GM19463 (cell line): ENCODE measurements around the gene ZFR2.

Experiments
- ATAC-seq: cut with Tn5 transposase; IDR thresholded peaks from one replicate; pipeline ENCODE4 v1.9.1; 2021; ENCODE audit warnings: mild to moderate bottlenecking, moderate library complexity; ENCODE audit not compliant: unreplicated experiment

Gene ZFR2

GRCh38 chr19:3792114-3792513 is 76.7 kb downstream of the ZFR2 start:
- no peak for ATAC-seq

DNA sequence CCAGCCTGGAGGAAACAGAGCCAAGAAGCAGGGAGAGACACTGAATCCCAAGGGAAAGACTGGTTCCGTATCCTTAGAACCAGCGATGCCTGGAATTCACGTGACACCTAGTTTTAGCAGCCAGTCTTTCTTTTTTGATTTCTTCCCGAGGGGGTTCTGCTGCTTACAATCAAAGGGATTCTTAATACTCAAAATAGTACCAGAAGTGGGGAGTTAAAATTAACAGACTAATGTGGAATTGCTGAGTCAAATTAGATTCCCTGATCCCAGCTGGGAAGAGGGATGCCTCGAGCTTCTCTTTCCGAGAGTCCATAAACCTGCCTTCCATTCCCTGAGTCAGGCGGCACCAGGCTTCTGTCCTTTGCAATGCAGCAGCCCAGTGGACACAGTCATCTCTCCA is 77.9 kb downstream of the ZFR2 start:
- ATAC-seq = no peak

GRCh38 chr19:3790209-3790734 is 78.6 kb downstream of the ZFR2 start:
- ATAC-seq = no peak

GRCh38 chr19:3788996-3789778 is 79.7 kb downstream of the ZFR2 start:
- ATAC-seq = no peak

DNA sequence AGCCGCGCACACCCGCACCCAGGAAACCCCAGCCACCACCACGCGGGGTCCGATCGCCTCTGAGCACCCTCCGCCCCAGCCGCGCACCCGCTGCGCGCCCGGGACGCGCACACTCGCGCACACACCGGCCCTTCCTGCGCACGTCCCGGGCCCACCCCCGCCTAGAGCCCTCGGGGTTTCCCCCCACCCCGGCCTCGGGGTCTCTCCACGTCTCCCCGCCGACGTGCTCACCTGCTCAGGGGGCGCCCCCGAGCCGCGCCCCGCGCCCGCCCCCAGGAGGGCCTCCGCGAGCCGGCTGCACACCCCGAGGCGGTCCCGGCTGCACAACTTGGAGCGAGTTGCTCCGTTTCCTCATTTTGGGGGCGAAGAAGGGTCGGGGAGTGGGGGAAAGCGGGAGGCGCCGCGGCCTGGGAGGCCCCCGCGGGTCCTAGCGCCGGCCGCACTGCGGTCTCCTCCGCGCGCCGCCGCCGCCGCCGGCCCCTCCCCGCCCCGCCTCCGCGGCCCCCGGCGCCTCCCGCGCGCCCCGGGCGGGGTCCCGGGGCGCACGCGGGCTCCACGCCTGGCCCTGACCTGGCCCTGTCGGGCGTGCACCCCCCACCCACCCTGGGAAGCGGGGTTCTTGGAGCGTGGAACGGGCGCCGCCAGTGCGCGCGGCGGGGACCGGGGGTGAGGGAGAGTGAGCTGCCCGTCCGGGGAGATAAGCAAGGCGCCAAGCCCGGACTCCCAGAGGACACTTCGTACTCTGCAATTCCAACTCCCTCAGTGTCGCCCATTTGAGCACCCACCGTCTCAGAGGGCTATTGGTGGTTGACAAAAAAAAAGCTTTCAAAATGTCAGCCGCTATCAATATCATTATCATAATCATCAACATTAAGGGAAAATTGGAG is 82.7 kb downstream of the ZFR2 start, which contains the start of gene MATK:
Gene MATK (minus strand): TSS at position 444 of the 887 bp plus-strand sequence. CDS start 1,246 bp downstream, outside the sequence.
- ATAC-seq = no peak

GRCh38 chr19:3785451-3785937 is 83.3 kb downstream of the ZFR2 start:
- ATAC-seq = no peak

GRCh38 chr19:3784607-3785450 is 84.0 kb downstream of the ZFR2 start:
- no peak for ATAC-seq

DNA sequence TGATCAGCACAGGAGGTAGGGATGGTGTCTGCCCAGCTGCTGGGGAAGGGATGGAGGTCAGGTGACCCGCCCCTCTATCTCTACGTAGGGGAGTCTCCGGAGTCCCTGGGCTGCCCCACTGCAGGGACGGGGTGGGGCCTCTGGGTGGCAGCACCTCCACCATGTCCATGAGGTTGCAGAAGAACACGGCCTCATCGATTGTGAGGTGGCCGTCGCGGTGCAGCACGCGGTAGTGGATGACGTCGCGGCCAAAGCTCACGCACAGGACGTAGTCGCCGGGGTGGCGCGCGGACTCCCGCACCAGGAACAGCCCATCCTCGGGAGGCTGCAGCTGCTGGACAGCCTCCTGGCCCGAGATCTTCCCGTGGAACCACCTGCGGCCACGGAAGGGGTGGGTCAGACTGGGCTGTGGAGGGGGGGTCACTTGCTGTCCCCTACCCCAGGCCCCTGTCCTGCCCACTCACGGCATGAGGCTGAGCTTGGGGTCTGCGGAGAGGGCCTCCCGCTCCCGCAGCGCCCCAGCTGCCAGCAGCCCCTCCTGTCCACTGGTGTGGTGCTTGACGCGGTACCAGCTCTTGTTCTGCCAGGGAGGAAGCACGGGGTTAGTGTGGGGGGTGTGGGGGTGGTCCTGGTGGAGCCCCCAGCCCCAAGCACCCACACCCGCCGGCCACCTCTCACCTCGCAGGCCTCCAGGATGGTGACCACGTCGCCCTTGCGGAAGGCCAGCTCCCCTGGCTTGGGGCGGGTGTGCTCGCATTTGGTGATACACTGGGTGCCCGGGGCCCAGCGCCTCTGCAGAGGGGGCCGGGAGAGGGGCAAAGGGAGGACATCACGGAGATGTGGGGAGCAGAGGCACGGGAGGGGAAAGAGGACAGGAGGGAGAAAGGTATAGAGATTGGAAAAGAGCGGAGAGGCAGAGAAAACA is 84.9 kb downstream of the ZFR2 start:
- no peak for ATAC-seq

DNA sequence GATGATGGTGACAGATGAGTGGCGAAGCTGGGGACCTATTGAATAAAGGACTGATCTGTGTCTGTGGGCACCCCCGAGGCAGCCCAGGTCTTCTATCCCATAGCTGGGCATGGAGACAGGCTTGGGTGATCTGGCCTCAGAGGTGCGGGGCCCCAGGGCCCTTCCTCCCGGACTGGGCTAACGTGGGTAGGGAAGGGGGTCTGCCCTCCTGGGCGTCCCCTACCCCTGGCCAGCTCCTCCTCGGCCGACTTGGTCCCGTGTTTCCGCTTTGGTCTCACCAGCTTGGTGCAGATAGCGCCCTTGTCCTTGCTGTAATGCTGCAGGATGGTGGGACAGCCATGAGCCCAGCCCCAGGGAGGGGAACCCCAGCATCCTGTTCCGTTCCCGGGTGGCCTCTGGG is 85.9 kb downstream of the ZFR2 start:
- ATAC-seq = no peak

DNA sequence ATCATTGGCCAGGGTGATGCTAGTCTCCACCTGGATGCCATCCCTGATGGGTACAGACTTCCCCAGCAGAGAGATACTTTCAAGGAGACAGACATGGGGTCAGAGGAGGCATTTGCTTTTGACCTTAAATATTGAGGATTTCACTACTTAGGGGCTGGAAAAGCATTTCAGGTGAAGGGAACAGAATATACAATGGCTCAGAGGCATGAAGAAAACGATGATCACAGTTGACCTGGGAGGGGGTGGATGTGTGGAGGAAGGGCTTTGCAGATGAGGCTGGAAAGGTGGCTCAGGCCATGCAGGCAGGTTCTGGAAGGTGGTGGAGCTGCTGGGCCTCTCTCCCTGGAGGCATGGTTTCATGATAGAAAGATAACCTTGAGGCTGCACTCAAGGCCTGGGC is 86.5 kb downstream of the ZFR2 start:
- no peak for ATAC-seq

DNA sequence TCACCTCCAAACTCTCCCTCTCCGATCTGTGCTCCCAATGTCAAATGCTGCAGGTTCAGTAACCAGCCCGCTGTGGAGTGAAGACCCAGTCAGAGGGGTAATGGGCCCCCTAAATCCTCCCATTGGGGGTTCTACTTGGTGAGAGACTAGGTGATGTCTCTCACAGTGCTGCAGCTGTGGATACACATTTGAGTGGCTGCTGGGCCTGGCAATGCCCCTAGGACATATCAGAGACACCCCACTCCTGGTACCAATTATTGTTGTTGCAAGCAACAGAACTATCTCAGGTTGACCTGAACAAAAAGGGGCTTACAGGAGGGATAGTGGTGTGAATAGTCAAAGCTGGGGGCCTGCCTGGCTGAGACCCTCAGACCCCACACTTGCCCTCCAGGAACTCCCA is 87.2 kb downstream of the ZFR2 start:
- no peak for ATAC-seq

GRCh38 chr19:3780786-3781304 is 88.0 kb downstream of the ZFR2 start:
- ATAC-seq = no peak

GRCh38 chr19:3778899-3779723 is 89.7 kb downstream of the ZFR2 start:
- ATAC-seq = no peak

- no peak for ATAC-seq
These were observed 90.6 kb downstream of the ZFR2 start for GRCh38 chr19:3778104-3778867.

DNA sequence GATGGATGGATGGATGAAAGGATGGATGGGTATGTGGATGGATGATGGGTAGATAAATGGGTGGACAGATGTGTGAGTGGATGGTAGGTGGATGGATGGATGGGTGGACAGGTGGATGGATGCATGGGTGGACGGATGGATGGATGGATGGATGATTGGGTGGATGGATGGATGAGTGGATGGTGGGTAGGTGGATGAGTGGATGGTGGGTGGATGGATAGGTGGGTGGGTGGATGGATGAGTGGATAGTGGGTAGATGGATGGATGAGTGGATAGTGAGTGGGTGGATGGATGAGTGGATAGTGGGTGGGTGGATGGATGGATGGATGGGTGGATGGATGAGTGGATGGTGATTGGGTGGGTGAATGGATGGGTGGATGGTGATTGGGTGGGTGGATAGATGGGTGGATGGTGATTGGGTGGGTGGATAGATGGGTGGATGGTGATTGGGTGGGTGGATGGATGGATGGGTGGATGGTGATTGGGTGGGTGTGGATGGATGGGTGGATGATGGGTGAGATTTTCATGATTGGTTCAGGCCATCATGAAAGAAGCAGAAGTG is 92.3 kb downstream of the ZFR2 start:
- no peak for ATAC-seq

- ATAC-seq = no peak
These were observed 93.0 kb downstream of the ZFR2 start for GRCh38 chr19:3775831-3776230.

GRCh38 chr19:3775374-3775711 is 93.5 kb downstream of the ZFR2 start:
- no peak for ATAC-seq
